Measurements from ENCODE around the gene SYNE1. TPM values are rescaled to one million over a fixed set of nuclear protein-coding genes. Genes with fewer than 3 reads are reported as not detected.

SYNE1 gene
- total RNA-seq, 6 experiments from 2014 or later: 60.0 to 69.0 (median 66.9) TPM

DNA sequence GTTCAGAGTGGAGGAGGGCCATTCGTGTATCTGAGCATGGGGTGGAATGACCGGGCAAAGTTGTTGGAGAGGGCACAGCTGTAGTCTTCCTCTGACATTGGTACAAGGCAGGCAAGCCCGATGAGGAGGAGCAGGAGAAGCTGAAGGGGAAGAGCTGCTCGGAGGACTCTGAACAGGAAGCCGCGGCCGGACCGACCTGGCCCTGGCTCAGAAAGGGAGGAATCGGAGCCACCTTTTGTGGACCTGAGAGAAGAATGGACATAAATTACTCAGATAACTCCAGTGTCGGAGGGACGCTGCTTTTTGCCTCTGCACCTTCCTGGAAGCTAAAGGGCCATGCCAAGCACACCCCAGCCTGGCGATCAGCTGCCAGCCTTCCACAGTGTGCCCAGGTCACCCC lies 514.7 kb downstream of the SYNE1 start:
- Mint-ChIP-seq H3K27ac (no peak overlapping the region), H3K36me3 (ENCODE audit: low read depth) (peaks cover 36% of the 10 kb centered on the region), H3K27me3 (ENCODE audit: insufficient read depth) (peaks cover 5% of the 10 kb centered on the region; the same call in 1 of the 2 replicates), H3K4me1 (ENCODE audit: low read depth) (peaks cover 38% of the 10 kb centered on the region), H3K9me3 (no peaks in the 10 kb centered on the region), H3K4me3 (no peak overlapping the region)
- TF ChIP-seq, protein P1, sequence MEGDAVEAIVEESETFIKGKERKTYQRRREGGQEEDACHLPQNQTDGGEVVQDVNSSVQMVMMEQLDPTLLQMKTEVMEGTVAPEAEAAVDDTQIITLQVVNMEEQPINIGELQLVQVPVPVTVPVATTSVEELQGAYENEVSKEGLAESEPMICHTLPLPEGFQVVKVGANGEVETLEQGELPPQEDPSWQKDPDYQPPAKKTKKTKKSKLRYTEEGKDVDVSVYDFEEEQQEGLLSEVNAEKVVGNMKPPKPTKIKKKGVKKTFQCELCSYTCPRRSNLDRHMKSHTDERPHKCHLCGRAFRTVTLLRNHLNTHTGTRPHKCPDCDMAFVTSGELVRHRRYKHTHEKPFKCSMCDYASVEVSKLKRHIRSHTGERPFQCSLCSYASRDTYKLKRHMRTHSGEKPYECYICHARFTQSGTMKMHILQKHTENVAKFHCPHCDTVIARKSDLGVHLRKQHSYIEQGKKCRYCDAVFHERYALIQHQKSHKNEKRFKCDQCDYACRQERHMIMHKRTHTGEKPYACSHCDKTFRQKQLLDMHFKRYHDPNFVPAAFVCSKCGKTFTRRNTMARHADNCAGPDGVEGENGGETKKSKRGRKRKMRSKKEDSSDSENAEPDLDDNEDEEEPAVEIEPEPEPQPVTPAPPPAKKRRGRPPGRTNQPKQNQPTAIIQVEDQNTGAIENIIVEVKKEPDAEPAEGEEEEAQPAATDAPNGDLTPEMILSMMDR (IDR thresholded peaks at IDR 0.05): no peak
- no peak for DNase-seq

DNA sequence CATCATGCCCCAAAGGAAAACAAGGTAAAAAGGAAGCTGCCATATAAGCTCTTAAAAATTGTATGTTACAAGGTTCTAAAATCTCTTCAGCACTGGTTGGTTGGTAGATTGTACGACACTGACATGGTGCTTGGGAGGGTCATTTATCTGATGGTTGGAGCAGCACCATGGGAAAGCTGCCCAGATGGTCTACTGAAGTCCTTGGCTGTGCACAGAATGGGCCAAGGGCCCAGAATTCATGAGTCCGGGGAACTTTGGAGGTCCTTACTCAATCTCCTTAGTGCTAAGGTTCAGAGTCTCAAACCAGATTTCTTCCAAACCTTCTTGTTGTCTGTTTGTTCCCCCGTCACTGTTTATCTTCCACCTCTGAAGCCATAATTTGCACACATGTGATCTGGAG lies 515.3 kb downstream of the SYNE1 start:
- Mint-ChIP-seq H3K9me3 (no peaks in the 10 kb centered on the region), H3K4me3 (no peak overlapping the region), H3K4me1 (ENCODE audit: low read depth) (peaks cover 33% of the 10 kb centered on the region), H3K27ac (no peak overlapping the region), H3K27me3 (ENCODE audit: insufficient read depth) (peaks cover 5% of the 10 kb centered on the region; the same call in 1 of the 2 replicates), H3K36me3 (ENCODE audit: low read depth) (peaks cover 36% of the 10 kb centered on the region)
- TF ChIP-seq, protein P1 (IDR thresholded peaks at IDR 0.05): no peak
- no peak for DNase-seq

DNA sequence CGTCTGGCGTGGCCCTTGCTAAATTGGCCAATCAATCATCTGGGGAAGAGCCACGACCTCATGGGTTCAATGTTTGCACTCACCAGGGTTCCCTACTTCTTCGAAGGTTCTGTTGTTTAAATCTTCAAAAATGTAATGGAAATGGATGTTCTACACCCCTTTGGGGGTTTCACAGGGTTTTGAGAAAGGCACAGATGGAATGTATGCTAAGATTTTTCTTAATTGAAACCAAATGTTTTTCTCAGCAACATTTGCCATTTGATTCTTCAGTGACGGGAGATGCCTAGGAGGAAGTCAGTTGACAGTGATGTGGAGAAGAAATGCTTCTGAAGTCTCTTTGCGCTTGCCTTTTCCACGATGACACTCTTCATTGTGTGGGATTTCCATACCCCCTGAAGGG lies 517.3 kb downstream of the SYNE1 start:
- Mint-ChIP-seq H3K36me3 (ENCODE audit: low read depth) (peaks cover 36% of the 10 kb centered on the region), H3K27ac (no peak overlapping the region), H3K27me3 (ENCODE audit: insufficient read depth) (peaks cover 5% of the 10 kb centered on the region; the same call in 1 of the 2 replicates), H3K4me3 (no peak overlapping the region), H3K9me3 (no peaks in the 10 kb centered on the region), H3K4me1 (ENCODE audit: low read depth) (peaks cover 18% of the 10 kb centered on the region)
- TF ChIP-seq, protein P1 (IDR thresholded peaks at IDR 0.05): no peak
- no peak for DNase-seq

DNA sequence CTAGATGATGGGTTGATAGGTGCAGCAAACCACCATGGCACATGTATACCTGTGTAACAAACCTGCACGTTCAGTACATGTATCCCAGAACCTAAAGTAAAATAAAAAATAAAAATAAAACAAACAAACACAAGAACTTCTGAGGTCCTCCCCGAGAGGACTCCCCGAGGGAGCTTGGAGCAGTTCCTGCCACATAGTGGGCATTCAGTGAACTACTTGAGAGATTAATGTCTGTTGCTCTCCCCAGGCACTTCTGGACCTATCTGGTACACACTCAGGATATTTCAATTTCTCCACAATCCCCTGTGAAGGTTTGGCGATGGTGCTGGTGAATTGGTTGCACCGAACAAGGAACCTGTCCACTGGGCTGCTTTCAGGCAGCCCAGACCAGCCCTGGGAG lies 518.5 kb downstream of the SYNE1 start:
- Mint-ChIP-seq H3K4me1 (ENCODE audit: low read depth) (peaks cover 12% of the 10 kb centered on the region), H3K27ac (no peak overlapping the region), H3K36me3 (ENCODE audit: low read depth) (peaks cover 36% of the 10 kb centered on the region), H3K4me3 (no peak overlapping the region), H3K9me3 (no peaks in the 10 kb centered on the region), H3K27me3 (ENCODE audit: insufficient read depth) (peaks cover 5% of the 10 kb centered on the region; the same call in 1 of the 2 replicates)
- DNase-seq: no peak
- TF ChIP-seq, protein P1 (IDR thresholded peaks at IDR 0.05): peak; percentile 37; the same call in 1 of the 2 replicates

DNA sequence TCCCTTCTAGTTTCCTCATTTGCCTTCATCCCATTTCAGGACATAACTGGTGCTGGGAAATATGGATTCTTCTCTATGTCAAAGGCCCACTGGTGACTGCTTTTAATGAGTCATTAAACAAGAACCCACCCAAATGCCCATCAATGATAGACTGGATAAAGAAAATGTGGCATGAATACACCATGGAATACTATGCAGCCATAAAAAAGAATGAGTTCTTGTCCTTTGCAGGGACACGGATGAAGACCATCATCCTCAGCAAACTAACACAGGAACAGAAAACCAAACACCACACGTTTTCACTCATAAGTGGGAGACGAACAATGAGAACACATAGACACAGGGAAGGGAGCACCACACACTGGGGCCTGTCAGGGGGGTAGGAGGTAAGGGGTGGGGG lies 518.9 kb downstream of the SYNE1 start:
- no peak overlapping the region for H3K4me3 Mint-ChIP-seq
- DNase-seq: no peak
- peaks cover 12% of the 10 kb centered on the region for H3K4me1 Mint-ChIP-seq (ENCODE audit: low read depth)
- peaks cover 40% of the 10 kb centered on the region for H3K36me3 Mint-ChIP-seq (ENCODE audit: low read depth)
- TF ChIP-seq, protein P1 (IDR thresholded peaks at IDR 0.05): no peak
- H3K27ac Mint-ChIP-seq: no peak overlapping the region
- H3K9me3 Mint-ChIP-seq: no peaks in the 10 kb centered on the region
- H3K27me3 Mint-ChIP-seq (ENCODE audit: insufficient read depth): peaks cover 5% of the 10 kb centered on the region; the same call in 1 of the 2 replicates
